HepG2 (cell line): ENCODE results near the gene BAMBI. TPM values are rescaled to one million over a fixed set of nuclear protein-coding genes. Genes with fewer than 3 reads are reported as not detected.

ENCODE experiments used
- ATAC-seq: fragments of 200-7000 bp; cut with Tn5 transposase; 3 replicates; pipeline ENCODE4 v1.9.1; 2020; ENCODE audit warnings: mild to moderate bottlenecking, moderate library complexity
- BruUV-seq: library from RNA; stranded (reverse); fragments of 400-500 nt; replicated peaks from 2 replicates; lab custom pipeline; 2021; lab: Mats Ljungman, UMichigan
- CTCF ChIA-PET: fragments of 300-600 bp; formaldehyde crosslinking; extraction: SDS; loops from one replicate; lab custom pipeline; 2021; ENCODE audit warnings: low total read pairs, inconsistent platforms, low intra/inter-chr PET ratio; lab: Yijun Ruan, JAX
- POLR2A ChIA-PET: fragments of 350-600 bp; sonication (Branson Sonifier 250); formaldehyde crosslinking; loops from one replicate; lab custom pipeline; 2020; ENCODE audit warnings: antibody characterized with exemption, inconsistent platforms; lab: Yijun Ruan, JAX
- DNase-seq: peaks from one replicate; pipeline ENCODE4 v3.0.0-alpha.2; 2015; ENCODE audit warnings: low spot score
- FAIRE-seq: peaks from 3 replicates; lab custom pipeline; 2011; peaks lifted over from hg19 to GRCh38; lab: Jason Lieb, UNC
- H2AFZ ChIP-seq: one replicate; pipeline ENCODE4 v1.6.1; 2011; ENCODE audit warnings: low read length, inconsistent platforms
- H3K27ac ChIP-seq: fragments of 300-600 bp; 3 replicates; pipeline ENCODE4 v1.8.0; 2011; ENCODE audit warnings: mixed run types, mild to moderate bottlenecking, mixed read lengths, low read length, inconsistent platforms; ENCODE audit not compliant: insufficient read depth; ENCODE audit errors: extremely low read length
- H3K27me3 ChIP-seq, 2 experiments: fragments of 200-600 bp in 1 of 2; 2 replicates in 1 of 2; 3 replicates in 1 of 2; pipeline versions ENCODE4 v1.6.0 to v1.8.0; 2011; ENCODE audit warnings: low read length in 2 of 2, mild to moderate bottlenecking in 2 of 2, moderate library complexity in 2 of 2, inconsistent platforms in 1 of 2; ENCODE audit not compliant: insufficient read depth in 2 of 2, control insufficient read depth in 1 of 2
- H3K36me3 ChIP-seq, 2 experiments: fragments of 200-600 bp in 1 of 2; replicated peaks in 1 of 2; 2 replicates in 1 of 2; 3 replicates in 1 of 2; pipeline versions ENCODE4 v1.5.1 to v1.8.0; 2011; ENCODE audit warnings: low read length in 2 of 2, inconsistent platforms in 1 of 2; ENCODE audit not compliant: insufficient read depth in 2 of 2, control insufficient read depth in 1 of 2
- H3K4me1 ChIP-seq: 2 replicates; pipeline ENCODE4 v1.5.1; 2012; ENCODE audit warnings: low read length, inconsistent platforms; ENCODE audit not compliant: insufficient read depth
- H3K4me2 ChIP-seq: 2 replicates; pipeline ENCODE4 v1.6.0; 2011; ENCODE audit warnings: low read depth, low read length, inconsistent platforms
- H3K4me3 ChIP-seq, 3 experiments: fragments of 200-600 bp in 1 of 3; sonication (generic), shearing (Covaris generic) in 1 of 3; replicated peaks in 1 of 3; 2 replicates each; pipeline ENCODE4 v1.5.1; 2011 to 2016; ENCODE audit warnings: low read length in 3 of 3, inconsistent platforms in 2 of 3, low read depth in 2 of 3, mild to moderate bottlenecking in 2 of 3, control low read depth in 1 of 3, mixed read lengths in 1 of 3; ENCODE audit not compliant: insufficient read depth in 1 of 3
- H3K79me2 ChIP-seq: one replicate; pipeline ENCODE4 v1.6.1; 2011; ENCODE audit warnings: low read length, inconsistent platforms; ENCODE audit not compliant: insufficient read depth
- H3K9ac ChIP-seq: 2 replicates; pipeline ENCODE4 v1.6.0; 2011; ENCODE audit warnings: mild to moderate bottlenecking, low read depth, low read length, inconsistent platforms; ENCODE audit not compliant: insufficient read depth
- H3K9me3 ChIP-seq: 2 replicates; pipeline ENCODE4 v1.5.1; 2012; ENCODE audit warnings: mild to moderate bottlenecking, low read length
- H4K20me1 ChIP-seq: 2 replicates; pipeline ENCODE4 v1.6.0; 2011; ENCODE audit warnings: inconsistent platforms, mild to moderate bottlenecking, low read length, moderate library complexity; ENCODE audit not compliant: insufficient read depth
- DNMT1 ChIP-seq: sonication (generic); formaldehyde crosslinking; IDR thresholded peaks from 2 replicates; pipeline ENCODE4 v1.5.1; 2020; ENCODE audit warnings: mild to moderate bottlenecking, missing genetic modification reagents
- GATAD1 ChIP-seq: IDR thresholded peaks from 2 replicates; pipeline ENCODE4 v1.6.1; 2016; ENCODE audit warnings: missing genetic modification reagents, missing compliant biosample characterization
- HMG20A ChIP-seq: IDR thresholded peaks from 2 replicates; pipeline ENCODE4 v1.6.1; 2016; ENCODE audit warnings: borderline replicate concordance
- IKZF4 ChIP-seq: sonication (generic); formaldehyde crosslinking; IDR thresholded peaks from 2 replicates; pipeline ENCODE4 v1.5.1; 2020; ENCODE audit warnings: borderline replicate concordance, mild to moderate bottlenecking, low read depth, missing genetic modification reagents; ENCODE audit errors: not compliant biosample characterization
- MYC ChIP-seq: sonication (generic); formaldehyde crosslinking; IDR thresholded peaks from 2 replicates; pipeline ENCODE4 v1.9.0; 2021; ENCODE audit warnings: missing genetic modification reagents, borderline replicate concordance
- NAIF1 ChIP-seq: sonication (generic); formaldehyde crosslinking; IDR thresholded peaks from 2 replicates; pipeline ENCODE4 v1.5.0; 2020; ENCODE audit warnings: mild to moderate bottlenecking, missing genetic modification reagents, borderline replicate concordance
- RXRA ChIP-seq: sonication (generic); formaldehyde crosslinking; IDR thresholded peaks from 2 replicates; pipeline ENCODE4 v1.5.1; 2020; ENCODE audit warnings: missing genetic modification reagents
- SALL1 ChIP-seq: sonication (generic); formaldehyde crosslinking; IDR thresholded peaks from 2 replicates; pipeline ENCODE4 v1.8.0; 2022; ENCODE audit warnings: mild to moderate bottlenecking, missing genetic modification reagents
- SP1 ChIP-seq, 2 experiments: fragments of 450-650 bp in 1 of 2; sonication (generic) in 1 of 2; formaldehyde crosslinking in 1 of 2; IDR thresholded peaks; 2 replicates each; pipeline versions ENCODE4 v1.4.0 to v1.6.1; 2016 to 2020; ENCODE audit warnings: missing genetic modification reagents in 1 of 2
- TCF12 ChIP-seq, 2 experiments: fragments of 450-650 bp in 1 of 2; sonication (generic) in 1 of 2; formaldehyde crosslinking in 1 of 2; IDR thresholded peaks; 2 replicates each; pipeline versions ENCODE4 v1.6.1 to v1.8.0; 2017 to 2022; ENCODE audit warnings: antibody characterized with exemption in 1 of 2, mild to moderate bottlenecking in 1 of 2, missing genetic modification reagents in 1 of 2, moderate library complexity in 1 of 2
- THAP9 ChIP-seq: sonication (generic); formaldehyde crosslinking; IDR thresholded peaks from 2 replicates; pipeline ENCODE4; 2020; ENCODE audit warnings: missing genetic modification reagents, mild to moderate bottlenecking, borderline replicate concordance
- ZBTB8A ChIP-seq: sonication (generic); formaldehyde crosslinking; IDR thresholded peaks from 2 replicates; pipeline ENCODE4 v1.4.0; 2020; ENCODE audit warnings: mild to moderate bottlenecking, low read depth, missing genetic modification reagents, borderline replicate concordance
- ZFYVE20 ChIP-seq: sonication (generic); formaldehyde crosslinking; IDR thresholded peaks from 2 replicates; pipeline ENCODE4 v1.8.0; 2023; ENCODE audit warnings: low read depth, mild to moderate bottlenecking, moderate library complexity, missing genetic modification reagents, borderline replicate concordance
- ZNF3 ChIP-seq: IDR thresholded peaks from 2 replicates; pipeline ENCODE4 v1.7.0; 2017; ENCODE audit warnings: inconsistent platforms
- ZNF619 ChIP-seq: sonication (generic); formaldehyde crosslinking; IDR thresholded peaks from 2 replicates; pipeline ENCODE4 v1.4.0; 2020; ENCODE audit warnings: mild to moderate bottlenecking, missing genetic modification reagents
- ZNF775 ChIP-seq: sonication (generic); formaldehyde crosslinking; IDR thresholded peaks from 2 replicates; pipeline ENCODE4 v1.4.0; 2020; ENCODE audit warnings: missing genetic modification reagents, mild to moderate bottlenecking, moderate library complexity, borderline replicate concordance
- ZNF891 ChIP-seq: sonication (generic); formaldehyde crosslinking; IDR thresholded peaks from 2 replicates; pipeline ENCODE4 v1.5.0; 2020; ENCODE audit warnings: mild to moderate bottlenecking, missing genetic modification reagents
- WGBS: methylation state at CpG from one replicate; pipeline ENCODE4 v1.1.6; 2017; ENCODE audit warnings: low lambda C conversion rate; 5-methylcytosine and 5-hydroxymethylcytosine counted together
- in situ Hi-C: cut with HindIII; loops from 2 replicates; pipeline ENCODE4 v1.10.0; 2017; ENCODE audit warnings: low pct_unique_long_range_greater_than_20kb; ENCODE audit not compliant: extremely low pct_ligation_motif_present
- intact Hi-C: fragments of 100-400 bp; cut with micrococcal nuclease; formaldehyde crosslinking; loops from one replicate; pipeline ENCODE4 v1.10.0; 2022; ENCODE audit not compliant: unreplicated experiment
- polyA plus RNA-seq, 8 experiments: library from polyadenylated mRNA; depleted of rRNA in 3 of 8; stranded (reverse) in 7 of 8; unstranded in 1 of 8; fragments of >200 nt; fragmentation: Illumina TruSeq in 4 of 8; extraction: Trizol in 4 of 8; gene quantifications; 2 replicates each; pipeline versions ENCODE4 v1.2.1 to v1.2.3, GENCODE V29; 2011 to 2016; ENCODE audit warnings: low read depth in 4 of 8, missing spikeins in 1 of 8, mixed read lengths in 1 of 8; ENCODE audit not compliant: insufficient read depth in 1 of 8
- total RNA-seq, 5 experiments: library from RNA; depleted of rRNA; stranded (reverse); fragments of >200 nt; fragmentation: Illumina TruSeq; extraction: Trizol; gene quantifications; 2 replicates each; pipeline ENCODE4 v1.2.3, GENCODE V29; 2016; ENCODE audit warnings: low read depth in 1 of 5
- TF ChIP-seq, protein P1 (sequence below): sonication (generic); formaldehyde crosslinking; IDR thresholded peaks from 2 replicates; pipeline ENCODE4 v1.4.0; 2020; ENCODE audit warnings: missing genetic modification reagents, low read depth, mild to moderate bottlenecking, borderline replicate concordance
- TF ChIP-seq, protein P2 (sequence below): sonication (generic); formaldehyde crosslinking; IDR thresholded peaks from 2 replicates; pipeline ENCODE4 v1.4.0; 2020; ENCODE audit warnings: missing genetic modification reagents, borderline replicate concordance

BAMBI gene
- total and polyA plus RNA-seq, 2 of the 13 experiments (the other 11 are each of a cell fraction or from before 2014, with no cell fraction given) = 12.0 to 23.6 TPM

DNA sequence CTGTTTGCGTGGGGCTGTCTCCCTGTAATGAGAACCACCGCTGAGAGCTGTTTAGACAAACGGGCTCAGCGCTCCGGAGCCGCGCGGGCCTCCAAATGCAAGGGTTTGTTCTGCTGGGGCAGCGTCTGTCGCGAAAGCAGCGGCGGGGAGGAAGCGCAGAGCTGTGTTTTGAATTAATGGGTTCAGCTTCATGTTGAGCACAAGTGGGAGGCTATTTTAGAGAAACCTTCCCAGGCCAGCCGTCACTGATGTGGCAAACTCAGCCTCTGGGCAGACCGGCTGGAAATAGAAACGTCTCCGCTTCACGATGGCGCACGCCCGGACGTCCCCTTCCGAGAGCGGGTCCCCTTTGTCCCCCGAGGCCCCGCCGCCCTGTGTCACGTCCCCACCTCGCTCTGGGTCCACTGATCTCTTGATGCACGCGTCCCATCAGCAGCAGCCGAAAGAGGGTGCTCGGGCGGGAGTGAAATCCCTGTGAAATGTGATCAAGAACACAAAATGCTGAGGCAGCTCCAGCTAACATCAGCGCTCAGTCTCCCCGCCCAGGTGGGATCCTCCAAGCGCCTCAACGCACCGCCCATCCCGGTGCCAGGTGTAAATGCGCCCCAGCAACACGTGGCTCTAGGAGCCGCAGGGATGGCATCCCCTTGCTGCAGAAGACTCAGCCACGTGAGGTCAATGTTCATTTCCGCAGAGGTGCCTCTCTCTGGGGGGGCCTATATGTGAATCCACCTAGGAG, 44.9 kb downstream of the BAMBI start:
- peak; percentile 88 for ATAC-seq
- Histone ChIP-seq H3K4me3 (peak overlapping the region; percentile 59 to 72 (median 63)), H3K79me2 (no peaks in the 10 kb centered on the region), H3K4me2 (peak overlapping the region; percentile 83), H3K27me3 (no peaks in the 10 kb centered on the region), H3K4me1 (peaks cover 44% of the 10 kb centered on the region), H4K20me1 (no peaks in the 10 kb centered on the region), H3K9me3 (no peaks in the 10 kb centered on the region), H3K9ac (peak overlapping the region; percentile 17; the same call in 1 of the 2 replicates), H3K27ac (no peak overlapping the region), H3K36me3 (no peaks in the 10 kb centered on the region), H2AFZ (no peak overlapping the region)
- BruUV-seq = TSS peak; percentile 63
- 1% methylated on average over 22 of the region's 46 CpGs for WGBS
- in situ Hi-C loops = no loop called here
- no peak for DNase-seq
- no peak for FAIRE-seq
- ChIA-PET POLR2A (interaction anchor here (0.7 to 1.2 kb wide), 2 partner anchors 16 to 45 kb away, joined by 3 to 4 read pairs; partner anchors contain the start of gene BAMBI), CTCF (no interaction called here)
- intact Hi-C loops = loop anchor here (5.0 kb wide), 1 partner anchor 85 kb away; no protein-coding TSS in a partner anchor
- TF ChIP-seq THAP9 (CRISPR knock-in tag) = no peak
- TF ChIP-seq GATAD1 (CRISPR knock-in tag) = no peak
- no peak for TF ChIP-seq RXRA
- no peak for TF ChIP-seq ZFYVE20 (CRISPR knock-in tag)
- no peak for TF ChIP-seq ZNF3
- TF ChIP-seq, protein P1, sequence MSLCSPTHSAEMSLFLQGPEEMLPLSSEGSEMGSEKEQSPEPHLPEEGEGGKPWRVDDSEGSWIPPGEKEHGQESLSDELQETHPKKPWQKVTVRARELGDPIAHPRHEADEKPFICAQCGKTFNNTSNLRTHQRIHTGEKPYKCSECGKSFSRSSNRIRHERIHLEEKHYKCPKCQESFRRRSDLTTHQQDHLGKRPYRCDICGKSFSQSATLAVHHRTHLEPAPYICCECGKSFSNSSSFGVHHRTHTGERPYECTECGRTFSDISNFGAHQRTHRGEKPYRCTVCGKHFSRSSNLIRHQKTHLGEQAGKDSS = 0 out of 2 replicates have a peak, but pooled peaks have one; percentile 46
- no peak for TF ChIP-seq HMG20A (CRISPR knock-in tag)
- TF ChIP-seq ZNF891 (CRISPR knock-in tag) = no peak
- 0 out of 2 replicates have a peak, but pooled peaks have one; percentile 25 for TF ChIP-seq NAIF1
- no peak for TF ChIP-seq ZNF619 (CRISPR knock-in tag)
- TF ChIP-seq, protein P2, sequence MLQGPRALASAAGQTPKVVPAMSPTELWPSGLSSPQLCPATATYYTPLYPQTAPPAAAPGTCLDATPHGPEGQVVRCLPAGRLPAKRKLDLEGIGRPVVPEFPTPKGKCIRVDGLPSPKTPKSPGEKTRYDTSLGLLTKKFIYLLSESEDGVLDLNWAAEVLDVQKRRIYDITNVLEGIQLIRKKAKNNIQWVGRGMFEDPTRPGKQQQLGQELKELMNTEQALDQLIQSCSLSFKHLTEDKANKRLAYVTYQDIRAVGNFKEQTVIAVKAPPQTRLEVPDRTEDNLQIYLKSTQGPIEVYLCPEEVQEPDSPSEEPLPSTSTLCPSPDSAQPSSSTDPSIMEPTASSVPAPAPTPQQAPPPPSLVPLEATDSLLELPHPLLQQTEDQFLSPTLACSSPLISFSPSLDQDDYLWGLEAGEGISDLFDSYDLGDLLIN (CRISPR knock-in tag) = no peak
- TF ChIP-seq SP1 (IDR thresholded peaks at IDR 0.05) = no peak
- TF ChIP-seq SP1 (CRISPR knock-in tag; IDR thresholded peaks at IDR 0.05) = no peak
- peak; percentile 65 for TF ChIP-seq SALL1 (CRISPR knock-in tag)
- TF ChIP-seq ZNF775 (CRISPR knock-in tag) = no peak
- TF ChIP-seq ZBTB8A (CRISPR knock-in tag) = no peak
- TF ChIP-seq TCF12 (IDR thresholded peaks at IDR 0.05) = no peak
- TF ChIP-seq TCF12 (CRISPR knock-in tag; IDR thresholded peaks at IDR 0.05) = no peak
- no peak for TF ChIP-seq DNMT1 (CRISPR knock-in tag)
- TF ChIP-seq IKZF4 (CRISPR knock-in tag) = no peak
- peak; percentile 74 for TF ChIP-seq MYC (CRISPR knock-in tag)
